HEK293T (cell line): ENCODE data around the gene RNU7-1.
A peak's percentile ranks its signal among the peaks of the same experiment; 100 is the strongest.

Experiments used
- CTCF ChIA-PET: fragments of 350-600 bp; formaldehyde crosslinking; extraction: SDS; loops from one replicate; lab custom pipeline; 2021; ENCODE audit warnings: antibody characterized with exemption, inconsistent platforms; lab: Yijun Ruan, JAX
- POLR2A ChIA-PET: fragments of 350-600 bp; formaldehyde crosslinking; extraction: SDS; loops from one replicate; lab custom pipeline; 2020; ENCODE audit warnings: antibody characterized with exemption, inconsistent platforms; lab: Yijun Ruan, JAX
- DNase-seq: peaks from one replicate; pipeline ENCODE4 v3.0.0; 2012; ENCODE audit warnings: mixed read lengths; ENCODE audit errors: extremely low spot score
- ARNT ChIP-seq: fragments of 450-650 bp; IDR thresholded peaks from 2 replicates; pipeline ENCODE4 v1.6.1; 2017; ENCODE audit warnings: mild to moderate bottlenecking
- BHLHE40 ChIP-seq: fragments of 450-650 bp; IDR thresholded peaks from 2 replicates; pipeline ENCODE4 v1.6.1; 2016; ENCODE audit warnings: mild to moderate bottlenecking, moderate library complexity, borderline replicate concordance
- CTBP1 ChIP-seq: fragments of 450-650 bp; IDR thresholded peaks from 2 replicates; pipeline ENCODE4 v1.6.1; 2016; ENCODE audit warnings: borderline replicate concordance
- ELF4 ChIP-seq: fragments of 450-650 bp; IDR thresholded peaks from 2 replicates; pipeline ENCODE4 v1.6.1; 2017; ENCODE audit warnings: antibody characterized with exemption
- FOXA1 ChIP-seq: fragments of 450-650 bp; IDR thresholded peaks from 2 replicates; pipeline ENCODE4 v1.6.1; 2016; ENCODE audit warnings: mild to moderate bottlenecking
- FOXK2 ChIP-seq: fragments of 450-650 bp; IDR thresholded peaks from 2 replicates; pipeline ENCODE4 v1.6.1; 2016; ENCODE audit warnings: mild to moderate bottlenecking
- FOXM1 ChIP-seq: fragments of 450-650 bp; IDR thresholded peaks from 2 replicates; pipeline ENCODE4 v1.6.1; 2017; ENCODE audit warnings: mild to moderate bottlenecking, borderline replicate concordance
- HDGF ChIP-seq: fragments of 450-650 bp; IDR thresholded peaks from 2 replicates; pipeline ENCODE4 v1.6.1; 2017; ENCODE audit warnings: antibody characterized with exemption, borderline replicate concordance
- L3MBTL2 ChIP-seq: fragments of 450-650 bp; conservative IDR thresholded peaks from 2 replicates; pipeline ENCODE4 v1.6.1; 2016; ENCODE audit warnings: mild to moderate bottlenecking
- LEF1 ChIP-seq: fragments of 450-650 bp; IDR thresholded peaks from 2 replicates; pipeline ENCODE4 v1.6.1; 2017; ENCODE audit warnings: mild to moderate bottlenecking, borderline replicate concordance
- NFRKB ChIP-seq: fragments of 450-650 bp; IDR thresholded peaks from 2 replicates; pipeline ENCODE4 v1.6.1; 2016; ENCODE audit warnings: mild to moderate bottlenecking, moderate library complexity
- SP1 ChIP-seq: fragments of 450-650 bp; IDR thresholded peaks from 2 replicates; pipeline ENCODE4 v1.6.1; 2017
- SUZ12 ChIP-seq: fragments of 450-650 bp; IDR thresholded peaks from 2 replicates; pipeline ENCODE4 v1.6.1; 2016; ENCODE audit warnings: mild to moderate bottlenecking
- TARDBP ChIP-seq: fragments of 450-650 bp; IDR thresholded peaks from 2 replicates; pipeline ENCODE4 v1.6.1; 2016
- ZNF384 ChIP-seq: fragments of 450-650 bp; IDR thresholded peaks from 2 replicates; pipeline ENCODE4 v1.6.1; 2016
- TF ChIP-seq, protein P1 (sequence below): fragments of 450-650 bp; IDR thresholded peaks from 2 replicates; pipeline ENCODE4 v1.6.1; 2016

RNU7-1 gene

DNA sequence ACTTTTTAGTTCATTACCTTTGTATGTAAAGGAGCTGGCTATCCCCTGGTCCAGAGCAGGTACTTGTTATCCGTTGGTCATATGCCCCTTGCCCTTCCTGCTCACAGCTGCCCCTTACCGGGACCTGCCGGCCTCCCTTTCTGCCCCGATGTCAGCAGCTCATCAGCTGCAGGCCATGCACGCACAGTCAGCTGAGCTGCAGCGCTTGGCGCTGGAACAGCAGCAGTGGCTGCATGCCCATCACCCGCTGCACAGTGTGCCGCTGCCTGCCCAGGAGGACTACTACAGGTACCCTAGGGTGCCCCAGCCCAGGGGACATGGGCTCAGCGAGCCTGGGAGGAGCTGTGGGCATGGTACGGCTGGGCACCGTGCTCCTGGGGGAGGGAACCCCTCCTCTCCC is 2.3 kb upstream of the RNU7-1 start:
- CTCF ChIA-PET: interaction anchor here (1.1 kb wide), 1 partner anchor 17 kb away, joined by 4 read pairs; no protein-coding TSS in a partner anchor
- POLR2A ChIA-PET: interaction anchor here (1.0 to 8.1 kb wide), 3 partner anchors 8 to 17 kb away, joined by 4 to 95 read pairs (median 4); no protein-coding TSS in a partner anchor
- TF ChIP-seq LEF1: no peak
- TF ChIP-seq SP1: no peak
- no peak for TF ChIP-seq FOXM1
- no peak for TF ChIP-seq NFRKB
- no peak for TF ChIP-seq ELF4
- no peak for TF ChIP-seq SUZ12
- no peak for TF ChIP-seq FOXA1
- TF ChIP-seq TARDBP: no peak
- TF ChIP-seq L3MBTL2: no peak
- no peak for TF ChIP-seq FOXK2
- no peak for TF ChIP-seq HDGF
- TF ChIP-seq ZNF384: no peak
- TF ChIP-seq, protein P1, sequence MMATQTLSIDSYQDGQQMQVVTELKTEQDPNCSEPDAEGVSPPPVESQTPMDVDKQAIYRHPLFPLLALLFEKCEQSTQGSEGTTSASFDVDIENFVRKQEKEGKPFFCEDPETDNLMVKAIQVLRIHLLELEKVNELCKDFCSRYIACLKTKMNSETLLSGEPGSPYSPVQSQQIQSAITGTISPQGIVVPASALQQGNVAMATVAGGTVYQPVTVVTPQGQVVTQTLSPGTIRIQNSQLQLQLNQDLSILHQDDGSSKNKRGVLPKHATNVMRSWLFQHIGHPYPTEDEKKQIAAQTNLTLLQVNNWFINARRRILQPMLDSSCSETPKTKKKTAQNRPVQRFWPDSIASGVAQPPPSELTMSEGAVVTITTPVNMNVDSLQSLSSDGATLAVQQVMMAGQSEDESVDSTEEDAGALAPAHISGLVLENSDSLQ: no peak
- TF ChIP-seq BHLHE40: no peak
- TF ChIP-seq ARNT: no peak
- TF ChIP-seq CTBP1: no peak
- no peak for DNase-seq

DNA sequence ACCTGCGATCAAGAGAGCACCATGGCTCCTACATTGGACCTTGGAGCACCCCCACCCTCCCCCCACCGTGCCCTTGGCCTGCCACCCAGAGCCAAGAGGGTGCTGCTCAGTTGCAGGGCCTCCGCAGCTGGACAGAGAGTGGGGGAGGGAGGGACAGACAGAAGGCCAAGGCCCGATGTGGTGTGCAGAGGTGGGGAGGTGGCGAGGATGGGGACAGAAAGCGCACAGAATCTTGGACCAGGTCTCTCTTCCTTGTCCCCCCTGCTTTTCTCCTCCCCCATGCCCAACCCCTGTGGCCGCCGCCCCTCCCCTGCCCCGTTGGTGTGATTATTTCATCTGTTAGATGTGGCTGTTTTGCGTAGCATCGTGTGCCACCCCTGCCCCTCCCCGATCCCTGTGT is 1.8 kb upstream of the RNU7-1 start:
- no peak for DNase-seq
- POLR2A ChIA-PET: interaction anchor here (8.1 to 8.4 kb wide), 2 partner anchors 17 to 19 kb away, joined by 95 to 450 read pairs; no protein-coding TSS in a partner anchor
- TF ChIP-seq ZNF384 (no peak), ELF4 (no peak), CTBP1 (no peak), FOXA1 (no peak), FOXM1 (no peak), L3MBTL2 (no peak), SUZ12 (no peak), HDGF (no peak), SP1 (no peak), TARDBP (no peak), LEF1 (no peak), NFRKB (no peak), BHLHE40 (no peak), ARNT (no peak)
- TF ChIP-seq, protein P1: no peak
- CTCF ChIA-PET: no interaction called here

DNA sequence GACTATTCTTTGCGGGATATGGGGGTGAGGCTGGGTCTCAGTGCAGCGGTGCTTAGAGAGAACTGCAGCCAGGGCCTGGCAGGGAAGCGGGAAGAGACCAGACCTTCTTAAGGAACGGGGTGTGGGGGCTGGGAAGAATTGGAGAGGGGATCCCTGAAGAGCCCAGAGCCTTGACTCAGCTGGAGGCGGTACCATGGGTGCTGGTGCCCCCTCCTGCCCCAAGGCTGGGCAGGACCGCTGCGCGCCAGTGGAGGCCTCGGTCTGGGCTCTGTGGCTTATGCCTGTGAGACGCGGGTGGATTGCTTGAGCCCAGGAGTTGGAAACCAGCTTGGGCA is 1.3 kb upstream of the RNU7-1 start:
- TF ChIP-seq SP1 (no peak), CTBP1 (no peak), ARNT (no peak), ZNF384 (no peak), FOXM1 (no peak), FOXA1 (no peak), L3MBTL2 (no peak), ELF4 (no peak), HDGF (no peak), FOXK2 (no peak), SUZ12 (no peak), LEF1 (no peak), TARDBP (no peak), NFRKB (no peak), BHLHE40 (no peak)
- TF ChIP-seq, protein P1: no peak
- ChIA-PET CTCF (no interaction called here), POLR2A (interaction anchor here (2.9 to 8.4 kb wide), 5 partner anchors 8 to 74 kb away, joined by 42 to 450 read pairs (median 59); partner anchors contain the start of genes SPSB2 and TPI1)
- no peak for DNase-seq

DNA sequence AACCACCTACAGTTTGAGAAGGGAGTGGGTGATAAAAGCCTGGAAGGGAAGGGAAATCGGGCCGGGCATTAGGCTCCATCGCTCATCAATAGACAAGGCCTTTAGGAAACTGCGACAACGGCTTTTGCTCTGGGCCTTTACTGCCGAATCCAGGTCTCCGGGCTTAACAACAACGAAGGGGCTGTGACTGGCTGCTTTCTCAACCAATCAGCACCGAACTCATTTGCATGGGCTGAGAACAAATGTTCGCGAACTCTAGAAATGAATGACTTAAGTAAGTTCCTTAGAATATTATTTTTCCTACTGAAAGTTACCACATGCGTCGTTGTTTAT is 261 bp upstream of the RNU7-1 start:
- peak; percentile 85 for DNase-seq
- ChIA-PET CTCF (interaction anchor here (0.6 to 4.8 kb wide), 10 partner anchors 12 to 177 kb away, joined by 3 to 47 read pairs (median 6); partner anchors contain the start of gene PTMS), POLR2A (interaction anchor here (0.6 to 8.4 kb wide), 68 partner anchors 9 to 450 kb away, joined by 3 to 450 read pairs (median 5); partner anchors contain the start of genes ATN1, C1RL, CDCA3 and CLSTN3)
- TF ChIP-seq, protein P1: peak; percentile 97
- no peak for TF ChIP-seq FOXM1

DNA sequence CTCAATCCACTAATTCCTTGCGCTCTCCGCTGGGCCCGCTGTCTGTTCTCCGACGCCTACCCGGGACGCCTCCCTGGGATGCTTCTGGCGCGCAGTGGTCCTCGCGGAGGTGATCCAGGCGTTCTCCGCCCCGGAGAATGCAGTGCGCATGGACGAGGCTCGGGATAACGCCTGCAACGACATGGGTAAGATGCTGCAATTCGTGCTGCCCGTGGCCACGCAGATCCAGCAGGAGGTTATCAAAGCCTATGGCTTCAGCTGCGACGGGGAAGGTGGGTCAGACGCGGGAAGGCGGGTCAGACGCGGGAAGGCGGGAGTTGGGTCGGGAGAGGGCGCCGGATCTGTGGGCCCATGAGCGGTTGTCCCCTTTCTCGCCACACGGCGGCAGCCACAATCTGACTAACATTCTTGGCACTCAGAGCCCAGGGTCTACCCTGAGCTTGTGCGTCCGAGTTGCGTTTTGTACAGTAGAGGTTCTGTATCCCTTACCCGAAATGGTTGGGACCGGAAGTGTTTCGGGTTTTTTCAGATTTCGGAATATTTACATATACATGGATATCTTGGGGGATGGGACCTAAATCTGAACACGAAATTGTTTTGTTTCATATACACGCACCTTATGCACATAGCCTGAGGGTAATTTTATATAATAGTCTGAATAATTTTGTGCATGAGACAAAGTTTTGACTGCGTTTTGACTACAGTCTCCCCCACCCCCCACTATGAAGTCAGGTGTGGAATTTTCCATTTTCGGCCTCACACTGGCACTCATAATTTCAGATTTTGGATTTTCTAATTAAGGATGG is 968 bp downstream of the RNU7-1 start:
- ChIA-PET POLR2A (interaction anchor here (0.6 to 8.4 kb wide), 57 partner anchors 8 to 256 kb away, joined by 3 to 450 read pairs (median 5); partner anchors contain the start of genes ATN1, C1RL, CDCA3 and CLSTN3), CTCF (interaction anchor here (0.5 to 4.8 kb wide), 19 partner anchors 12 to 185 kb away, joined by 3 to 47 read pairs (median 4); partner anchors contain the start of genes C1R and SPSB2)
- peak; percentile 74 for DNase-seq
- TF ChIP-seq FOXK2 (no peak), SP1 (no peak), ELF4 (peak; percentile 32), SUZ12 (no peak), LEF1 (no peak), CTBP1 (no peak; the same call in 1 of the 2 replicates), L3MBTL2 (peak; percentile 73), TARDBP (no peak), NFRKB (no peak), BHLHE40 (no peak)
